ENCODE results near the gene OR2B2.

The OR2B2 gene

GRCh38 chr6:27922949-27923348 is 10.8 kb upstream of the OR2B2 start:
- H3K4me3 ChIP-seq (ENCODE audit: low read length, poor library complexity, severe bottlenecking), result no peak overlapping the region
- H2AFZ ChIP-seq (ENCODE audit: low read length), result no peak overlapping the region
- no peaks in the 10 kb centered on the region for H3K79me2 ChIP-seq (ENCODE audit: insufficient read depth, low read length)
- H3K9me3 ChIP-seq (ENCODE audit: insufficient read depth, low read depth, low read length), result no peaks in the 10 kb centered on the region
- H3K4me1 ChIP-seq (ENCODE audit: insufficient read depth, low read length, poor library complexity, severe bottlenecking), result no peaks in the 10 kb centered on the region
- no peaks in the 10 kb centered on the region for H4K20me1 ChIP-seq (ENCODE audit: insufficient read depth, low read length, poor library complexity, severe bottlenecking)
- H3K9me2 ChIP-seq (replicated peaks; ENCODE audit: low read depth, low read length), result no peaks in the 10 kb centered on the region
- H3K27me3 ChIP-seq (ENCODE audit: insufficient read depth, low read length, poor library complexity, severe bottlenecking), result no peaks in the 10 kb centered on the region
- H3K4me2 ChIP-seq (ENCODE audit: low read depth, low read length, poor library complexity, severe bottlenecking), result no peak overlapping the region
- H3F3A ChIP-seq (ENCODE audit: low read depth), result no peaks in the 10 kb centered on the region
- no peak overlapping the region for H3K9ac ChIP-seq (ENCODE audit: low read depth, low read length, poor library complexity, severe bottlenecking)
- TF ChIP-seq EZH2phosphoT487 (IDR thresholded peaks at IDR 0.05; ENCODE audit: borderline replicate concordance), result no peak
- H3K36me3 ChIP-seq (ENCODE audit: insufficient read depth, low read length), result no peaks in the 10 kb centered on the region

GRCh38 chr6:27908017-27908416 is 4.2 kb downstream of the OR2B2 start:
- no peak overlapping the region for H3K9ac ChIP-seq (ENCODE audit: low read depth, low read length, poor library complexity, severe bottlenecking)
- H3K4me1 ChIP-seq (ENCODE audit: insufficient read depth, low read length, poor library complexity, severe bottlenecking), result peaks cover 5% of the 10 kb centered on the region
- H3K9me2 ChIP-seq (replicated peaks; ENCODE audit: low read depth, low read length), result no peaks in the 10 kb centered on the region
- no peaks in the 10 kb centered on the region for H3K27me3 ChIP-seq (ENCODE audit: insufficient read depth, low read length, poor library complexity, severe bottlenecking)
- no peak overlapping the region for H3K4me2 ChIP-seq (ENCODE audit: low read depth, low read length, poor library complexity, severe bottlenecking)
- no peaks in the 10 kb centered on the region for H4K20me1 ChIP-seq (ENCODE audit: insufficient read depth, low read length, poor library complexity, severe bottlenecking)
- H3K4me3 ChIP-seq (ENCODE audit: low read length, poor library complexity, severe bottlenecking), result no peak overlapping the region
- H3K9me3 ChIP-seq (ENCODE audit: insufficient read depth, low read depth, low read length), result no peaks in the 10 kb centered on the region
- no peaks in the 10 kb centered on the region for H3K36me3 ChIP-seq (ENCODE audit: insufficient read depth, low read length)
- H3K79me2 ChIP-seq (ENCODE audit: insufficient read depth, low read length), result no peaks in the 10 kb centered on the region
- TF ChIP-seq CTCF (conservative IDR thresholded peaks at IDR 0.05; ENCODE audit: low read length) (no peak), EZH2phosphoT487 (IDR thresholded peaks at IDR 0.05; ENCODE audit: borderline replicate concordance) (no peak)
- no peaks in the 10 kb centered on the region for H3F3A ChIP-seq (ENCODE audit: low read depth)
- no peak overlapping the region for H2AFZ ChIP-seq (ENCODE audit: low read length)

- Histone ChIP-seq H3F3A (ENCODE audit: low read depth) (peaks cover 2% of the 10 kb centered on the region; the same call in 1 of the 2 replicates), H3K79me2 (ENCODE audit: insufficient read depth, low read length) (no peaks in the 10 kb centered on the region), H3K27me3 (ENCODE audit: insufficient read depth, low read length, poor library complexity, severe bottlenecking) (no peaks in the 10 kb centered on the region), H3K9me2 (replicated peaks; ENCODE audit: low read depth, low read length) (no peaks in the 10 kb centered on the region), H3K4me1 (ENCODE audit: insufficient read depth, low read length, poor library complexity, severe bottlenecking) (peaks cover 13% of the 10 kb centered on the region), H3K9ac (ENCODE audit: low read depth, low read length, poor library complexity, severe bottlenecking) (peak overlapping the region; percentile 82), H3K4me3 (ENCODE audit: low read length, poor library complexity, severe bottlenecking) (peak overlapping the region; percentile 89), H4K20me1 (ENCODE audit: insufficient read depth, low read length, poor library complexity, severe bottlenecking) (no peaks in the 10 kb centered on the region), H2AFZ (ENCODE audit: low read length) (peak overlapping the region; percentile 92), H3K4me2 (ENCODE audit: low read depth, low read length, poor library complexity, severe bottlenecking) (peak overlapping the region; percentile 80), H3K36me3 (ENCODE audit: insufficient read depth, low read length) (no peaks in the 10 kb centered on the region), H3K9me3 (ENCODE audit: insufficient read depth, low read depth, low read length) (no peaks in the 10 kb centered on the region)
- no peak for TF ChIP-seq CTCF (conservative IDR thresholded peaks at IDR 0.05; ENCODE audit: low read length)
- no peak for TF ChIP-seq EZH2phosphoT487 (IDR thresholded peaks at IDR 0.05; ENCODE audit: borderline replicate concordance)
Observed at GRCh38 chr6:27902335-27903314, 9.6 kb downstream of the OR2B2 start.

All from Loucy (cell line).